LNCAP (cell line): ENCODE measurements around the gene MAPK8IP2.

Source experiments
- TF ChIP-seq, protein P1 (sequence below): fragments of 450-650 bp; IDR thresholded peaks from 2 replicates; pipeline ENCODE4 v1.5.1; 2017; ENCODE audit warnings: mild to moderate bottlenecking

MAPK8IP2 gene

DNA sequence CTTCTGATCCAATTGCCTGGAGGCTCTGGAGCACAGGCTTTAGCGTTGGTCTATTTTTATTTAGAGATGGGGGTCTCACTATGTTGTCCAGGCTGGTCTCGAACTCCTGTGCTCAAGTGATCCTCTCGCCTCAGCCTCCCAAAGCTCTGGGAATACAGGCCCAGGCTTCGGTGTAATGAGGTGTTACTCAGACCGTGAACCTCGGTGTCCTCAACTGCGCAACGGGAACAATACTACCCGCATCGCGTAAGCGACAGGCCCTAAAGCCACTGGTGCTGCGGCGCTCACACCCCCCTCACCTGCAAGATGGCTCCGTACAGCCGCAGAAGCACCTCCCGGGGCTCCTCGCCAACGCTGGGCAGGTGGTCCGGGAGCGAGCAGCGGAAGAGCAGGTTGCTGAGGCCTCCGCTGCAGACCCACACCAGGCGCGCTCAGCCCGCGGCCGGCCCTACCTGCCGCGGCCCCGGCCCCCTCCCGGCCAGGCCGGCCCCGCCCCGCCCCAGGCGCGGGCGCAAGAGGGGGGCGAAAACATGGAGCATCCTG lies 18.6 kb upstream of the MAPK8IP2 start:
- TF ChIP-seq, protein P1, sequence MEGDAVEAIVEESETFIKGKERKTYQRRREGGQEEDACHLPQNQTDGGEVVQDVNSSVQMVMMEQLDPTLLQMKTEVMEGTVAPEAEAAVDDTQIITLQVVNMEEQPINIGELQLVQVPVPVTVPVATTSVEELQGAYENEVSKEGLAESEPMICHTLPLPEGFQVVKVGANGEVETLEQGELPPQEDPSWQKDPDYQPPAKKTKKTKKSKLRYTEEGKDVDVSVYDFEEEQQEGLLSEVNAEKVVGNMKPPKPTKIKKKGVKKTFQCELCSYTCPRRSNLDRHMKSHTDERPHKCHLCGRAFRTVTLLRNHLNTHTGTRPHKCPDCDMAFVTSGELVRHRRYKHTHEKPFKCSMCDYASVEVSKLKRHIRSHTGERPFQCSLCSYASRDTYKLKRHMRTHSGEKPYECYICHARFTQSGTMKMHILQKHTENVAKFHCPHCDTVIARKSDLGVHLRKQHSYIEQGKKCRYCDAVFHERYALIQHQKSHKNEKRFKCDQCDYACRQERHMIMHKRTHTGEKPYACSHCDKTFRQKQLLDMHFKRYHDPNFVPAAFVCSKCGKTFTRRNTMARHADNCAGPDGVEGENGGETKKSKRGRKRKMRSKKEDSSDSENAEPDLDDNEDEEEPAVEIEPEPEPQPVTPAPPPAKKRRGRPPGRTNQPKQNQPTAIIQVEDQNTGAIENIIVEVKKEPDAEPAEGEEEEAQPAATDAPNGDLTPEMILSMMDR, result no peak

DNA sequence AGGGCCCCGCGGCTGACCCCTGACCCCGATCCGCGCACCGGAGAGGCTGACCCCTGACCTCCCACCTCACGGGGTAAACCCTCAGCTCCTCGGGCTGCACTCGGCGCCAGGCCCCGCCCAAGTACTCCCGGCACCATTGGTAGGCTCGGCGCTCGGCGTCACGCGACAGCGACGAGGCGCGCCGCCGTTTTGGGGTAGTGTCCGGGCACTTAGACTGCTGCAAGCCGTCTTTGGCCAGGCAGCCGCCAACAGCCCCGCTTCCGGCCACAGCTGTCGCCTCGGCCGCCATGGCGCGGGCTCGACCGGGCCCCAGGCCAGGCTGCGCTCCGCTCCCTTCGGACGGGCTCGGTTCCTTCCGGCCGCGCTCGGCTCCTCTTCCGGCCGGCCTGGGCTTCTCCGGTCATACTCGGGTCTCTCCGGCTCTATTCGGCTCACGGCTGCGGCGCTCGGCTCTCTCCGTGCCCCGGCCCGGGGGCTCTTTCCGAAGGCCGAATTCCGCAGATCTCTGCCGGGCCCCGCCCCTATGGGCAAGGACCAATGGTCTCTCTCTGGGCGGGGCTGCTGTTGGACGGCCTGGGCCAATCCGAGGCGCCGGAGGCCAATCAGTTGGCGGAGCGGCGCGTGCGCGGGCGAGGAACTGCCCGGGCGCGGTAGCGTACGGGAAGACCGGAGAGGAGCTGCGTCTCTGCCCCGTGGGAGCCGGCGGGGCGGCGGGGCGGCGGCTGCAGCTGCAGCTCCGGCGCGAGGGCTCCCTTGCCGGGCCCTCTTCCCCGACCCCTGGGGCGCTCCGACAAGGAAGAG lies 17.9 kb upstream of the MAPK8IP2 start, which contains the start of gene CHKB:
TSS of gene CHKB (minus strand) at position 357 of the 801 bp plus-strand sequence. CDS start at position 289, 68 bp downstream.
- TF ChIP-seq, protein P1, result no peak

- TF ChIP-seq, protein P1, result no peak
Measured at GRCh38 chr22:50583294-50583861, 17.2 kb upstream of the MAPK8IP2 start.

DNA sequence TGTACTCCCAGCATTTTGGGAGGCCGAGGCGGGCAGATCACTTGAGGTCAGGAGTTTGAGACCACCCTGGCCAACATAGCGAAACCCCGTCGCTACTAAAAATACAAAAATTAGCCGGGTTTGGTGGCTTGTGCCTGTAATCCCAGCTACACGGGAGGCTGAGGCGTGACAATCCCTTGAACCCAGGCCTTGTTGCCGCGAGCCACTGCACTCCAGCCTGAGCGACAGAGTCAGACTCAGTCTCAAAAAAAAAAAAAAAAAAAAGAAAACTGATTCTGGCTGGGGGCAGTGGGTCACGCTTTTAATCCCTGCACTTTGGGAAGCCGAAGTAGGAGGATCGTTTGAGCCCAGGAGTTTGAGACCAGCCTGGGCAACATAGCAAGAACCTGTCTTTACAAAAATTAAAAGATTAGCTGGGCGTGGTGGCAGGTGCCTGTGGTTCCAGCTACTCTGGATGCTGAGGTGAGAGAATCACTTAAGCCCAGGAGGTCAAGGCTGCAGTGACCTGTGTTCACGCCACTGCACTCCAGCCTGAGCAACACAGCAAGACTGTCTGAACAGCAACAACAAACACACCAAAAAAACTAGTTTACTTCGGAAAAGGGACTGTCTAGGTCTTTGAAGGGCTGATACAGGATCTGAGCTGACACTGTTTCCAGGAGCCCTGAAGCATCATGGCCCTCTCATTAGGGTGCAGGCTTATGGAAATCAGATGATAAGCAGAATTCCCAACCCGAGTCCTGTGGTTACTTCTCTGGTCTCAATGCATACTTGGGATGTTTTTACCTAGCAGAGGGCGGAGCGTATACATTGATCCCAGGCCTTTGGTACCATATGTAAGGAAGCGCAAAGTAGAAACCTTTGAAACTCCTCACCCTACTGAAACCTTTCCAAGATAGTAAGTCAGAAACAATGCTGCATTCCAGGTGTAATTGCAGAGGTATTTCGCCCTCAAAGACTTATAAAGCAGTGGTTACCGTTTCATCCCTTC lies 16.2 kb upstream of the MAPK8IP2 start:
- TF ChIP-seq, protein P1, result no peak

- TF ChIP-seq, protein P1, result no peak
Measured at GRCh38 chr22:50585238-50585637, 15.4 kb upstream of the MAPK8IP2 start.

- TF ChIP-seq, protein P1, result no peak
Measured at GRCh38 chr22:50585781-50586180, 14.8 kb upstream of the MAPK8IP2 start.

DNA sequence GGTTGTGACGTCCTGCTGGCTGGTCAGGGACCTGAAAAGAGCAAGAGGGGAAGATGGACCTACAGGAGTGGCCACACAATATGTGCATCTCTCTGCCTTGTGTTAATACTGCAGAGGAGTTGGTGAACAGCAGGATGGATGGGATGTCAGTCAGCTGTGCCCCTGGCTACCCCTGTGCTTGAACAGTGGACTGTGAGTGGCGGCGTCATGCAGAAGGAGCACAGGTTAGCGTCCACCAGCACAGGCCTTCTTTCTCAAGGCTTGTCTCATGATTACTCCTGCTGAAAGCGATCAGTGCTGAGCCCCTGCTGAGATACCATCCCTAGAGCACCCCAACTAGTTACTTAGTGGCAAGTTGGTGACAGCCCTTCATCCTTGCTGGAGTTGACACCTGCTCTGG lies 14.2 kb upstream of the MAPK8IP2 start:
- TF ChIP-seq, protein P1, result no peak
